ENCODE measurements around the gene NPHP4.

DNA sequence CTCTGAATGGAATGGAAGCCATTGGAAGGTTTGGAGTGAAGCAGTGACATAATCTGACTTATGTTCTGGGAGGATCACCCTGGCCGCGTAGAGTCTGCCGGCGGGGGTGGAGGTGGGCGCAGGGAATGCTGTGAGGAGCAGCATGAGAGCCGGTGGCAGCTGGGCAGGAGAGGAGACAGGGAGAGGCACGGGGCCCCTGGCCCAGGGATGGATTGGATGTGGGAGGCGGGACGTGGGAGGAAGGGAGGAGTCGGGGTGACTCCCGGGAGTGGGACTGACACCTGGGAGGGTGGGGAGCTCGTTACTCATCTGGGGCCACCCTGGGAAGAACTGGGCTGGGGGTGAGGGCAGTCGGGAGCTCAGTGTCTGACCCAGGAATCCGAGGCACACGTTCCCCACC lies 43.1 kb upstream of the NPHP4 start:
- TF ChIP-seq EZH2 (IDR thresholded peaks at IDR 0.05; ENCODE audit: low read length, unreplicated experiment) (no peak), CTCF (conservative IDR thresholded peaks at IDR 0.05; ENCODE audit: low read depth, low read length) (no peak)
